Endothelial cell of umbilical vein (primary cell): ENCODE results near the gene ZIC5. TPM values are rescaled to one million over a fixed set of nuclear protein-coding genes. Genes with fewer than 3 reads are reported as not detected.

Experiments
- BruUV-seq: library from RNA; stranded (reverse); fragments of 400-500 nt; replicated peaks from 2 replicates; lab custom pipeline; 2021; lab: Mats Ljungman, UMichigan
- CTCF ChIA-PET: fragments of 300-600, 350-600 bp; sonication (Branson Sonifier 250); formaldehyde crosslinking; loops from one replicate; lab custom pipeline; 2021; ENCODE audit warnings: antibody characterized with exemption, inconsistent platforms; lab: Charles Lee
- POLR2A ChIA-PET: fragments of 300-600, 350-600 bp; sonication (Branson Sonifier 250); formaldehyde crosslinking; loops from one replicate; lab custom pipeline; 2021; ENCODE audit warnings: antibody characterized with exemption, inconsistent platforms; lab: Charles Lee
- DNase-seq: peaks from one replicate; pipeline ENCODE4 v3.0.0-alpha.2; 2011; ENCODE audit warnings: low read depth, low spot score
- FAIRE-seq: peaks from 2 replicates; lab custom pipeline; 2011; peaks lifted over from hg19 to GRCh38; lab: Jason Lieb, UNC
- H2AFZ ChIP-seq: 2 replicates; pipeline ENCODE4 v1.6.0; 2012; ENCODE audit warnings: low read depth, low read length, control low read depth, inconsistent platforms
- H3K27ac ChIP-seq: 2 replicates; pipeline ENCODE4 v1.5.1; 2011; ENCODE audit warnings: low read depth, mild to moderate bottlenecking, control low read depth, low read length, moderate library complexity; ENCODE audit not compliant: insufficient read depth
- H3K27me3 ChIP-seq, 2 experiments: 2 replicates each; pipeline versions ENCODE4 v1.6.0 to v1.6.1; 2011; ENCODE audit warnings: low read length in 2 of 2, mixed read lengths in 1 of 2; ENCODE audit not compliant: control insufficient read depth in 2 of 2, insufficient read depth in 2 of 2
- H3K36me3 ChIP-seq, 2 experiments: 2 replicates in 1 of 2; 3 replicates in 1 of 2; pipeline ENCODE4 v1.5.1; 2011; ENCODE audit warnings: low read length in 2 of 2, mild to moderate bottlenecking in 1 of 2, moderate library complexity in 1 of 2; ENCODE audit not compliant: control insufficient read depth in 2 of 2, insufficient read depth in 2 of 2; ENCODE audit errors: extremely low read depth in 1 of 2
- H3K4me1 ChIP-seq: 3 replicates; pipeline ENCODE4 v1.5.1; 2011; ENCODE audit warnings: mild to moderate bottlenecking, low read length; ENCODE audit not compliant: control insufficient read depth, insufficient read depth; ENCODE audit errors: extremely low read depth
- H3K4me2 ChIP-seq: 2 replicates; pipeline ENCODE4 v1.6.1; 2011; ENCODE audit warnings: low read length, control low read depth, mixed read lengths; ENCODE audit not compliant: insufficient read depth
- H3K4me3 ChIP-seq, 3 experiments: fragments of 200-600 bp in 1 of 3; sonication (generic), shearing (Covaris generic) in 1 of 3; replicated peaks in 1 of 3; 2 replicates each; pipeline ENCODE4 v1.5.1; 2011 to 2016; ENCODE audit warnings: control low read depth in 3 of 3, low read length in 3 of 3, mild to moderate bottlenecking in 2 of 3, inconsistent platforms in 1 of 3, low read depth in 1 of 3, moderate library complexity in 1 of 3; ENCODE audit not compliant: insufficient read depth in 1 of 3
- H3K79me2 ChIP-seq: 2 replicates; pipeline ENCODE4 v1.6.0; 2012; ENCODE audit warnings: low read length, inconsistent platforms; ENCODE audit not compliant: control insufficient read depth, insufficient read depth
- H3K9ac ChIP-seq: replicated peaks from 2 replicates; pipeline ENCODE3; 2011; ENCODE audit warnings: low read length, control low read depth; ENCODE audit not compliant: insufficient read depth; ENCODE audit errors: extremely low read depth
- H3K9me1 ChIP-seq: replicated peaks from 3 replicates; pipeline ENCODE4 v1.6.0; 2011; ENCODE audit warnings: mild to moderate bottlenecking, low read length; ENCODE audit not compliant: control insufficient read depth, insufficient read depth; ENCODE audit errors: extremely low read depth
- H3K9me3 ChIP-seq: replicated peaks from 2 replicates; pipeline ENCODE4 v1.5.1; 2012; ENCODE audit warnings: low read length, inconsistent platforms; ENCODE audit not compliant: control insufficient read depth, insufficient read depth
- H4K20me1 ChIP-seq: replicated peaks from 2 replicates; pipeline ENCODE3; 2011; ENCODE audit warnings: mild to moderate bottlenecking, low read length; ENCODE audit not compliant: control insufficient read depth, insufficient read depth; ENCODE audit errors: extremely low read depth
- CTCF ChIP-seq, 2 donors: IDR thresholded peaks; 1 replicate in 1 of 2; 2 replicates in 1 of 2; pipeline ENCODE4 v1.5.1; 2011; ENCODE audit warnings: low read length in 2 of 2, mild to moderate bottlenecking in 2 of 2, moderate library complexity in 2 of 2, control low read depth in 1 of 2, inconsistent platforms in 1 of 2, low read depth in 1 of 2; ENCODE audit not compliant: insufficient read depth in 1 of 2; ENCODE audit errors: extremely low read depth in 1 of 2
- EZH2 ChIP-seq: IDR thresholded peaks from 2 replicates; pipeline ENCODE4 v1.6.1; 2012; ENCODE audit warnings: borderline replicate concordance, low read depth, mild to moderate bottlenecking, moderate library complexity, low read length, inconsistent platforms; ENCODE audit not compliant: severe bottlenecking
- FOS ChIP-seq: IDR thresholded peaks from 2 replicates; pipeline ENCODE4 v1.6.1; 2011; ENCODE audit warnings: mild to moderate bottlenecking, low read length, moderate library complexity, borderline replicate concordance; ENCODE audit not compliant: insufficient read depth
- GATA2 ChIP-seq: IDR thresholded peaks from 2 replicates; pipeline ENCODE4 v1.7.0; 2011; ENCODE audit warnings: low read depth, mild to moderate bottlenecking, moderate library complexity, mixed read lengths, low read length; ENCODE audit not compliant: insufficient read length, insufficient read depth
- JUN ChIP-seq: IDR thresholded peaks from 2 replicates; pipeline ENCODE4 v1.6.1; 2011; ENCODE audit warnings: borderline replicate concordance, low read depth; ENCODE audit not compliant: insufficient read length, insufficient read depth
- MAX ChIP-seq: IDR thresholded peaks from 2 replicates; pipeline ENCODE4 v1.6.1; 2011; ENCODE audit not compliant: insufficient read depth, insufficient read length
- MYC ChIP-seq: IDR thresholded peaks from one replicate; pipeline ENCODE4 v1.6.1; 2011; ENCODE audit warnings: mild to moderate bottlenecking, low read depth, low read length
- POLR2A ChIP-seq: IDR thresholded peaks from 2 replicates; pipeline ENCODE4 v1.6.1; 2012; ENCODE audit warnings: low read depth, mild to moderate bottlenecking, control low read depth, low read length
- POLR2AphosphoS5 ChIP-seq: IDR thresholded peaks from 2 replicates; pipeline ENCODE4 v1.6.1; 2012; ENCODE audit warnings: low read depth, mild to moderate bottlenecking, control low read depth, low read length, moderate library complexity; ENCODE audit not compliant: insufficient read depth
- dilution Hi-C: fragments of 300-500 bp; cut with MboI; formaldehyde crosslinking; loops from one replicate; pipeline ENCODE4 v1.15.0; 2019; ENCODE audit warnings: low sequenced_read_pairs; ENCODE audit not compliant: extremely low pct_ligation_motif_present
- intact Hi-C: fragments of 100-400 bp; cut with micrococcal nuclease; formaldehyde crosslinking; loops from one replicate; pipeline ENCODE4 v1.10.0; 2022
- polyA plus RNA-seq, 4 experiments: library from polyadenylated mRNA; depleted of rRNA in 3 of 4; stranded (reverse) in 3 of 4; unstranded in 1 of 4; fragments of >200 nt; gene quantifications; 2 replicates each; pipeline versions ENCODE4 v1.2.1 to v1.2.3, GENCODE V29; 2011 to 2012; ENCODE audit warnings: missing spikeins in 1 of 4
- total RNA-seq: library from RNA; stranded (reverse); gene quantifications from 2 replicates; pipeline ENCODE4 v1.2.3, GENCODE V29; 2021

ZIC5 gene
- total and polyA plus RNA-seq, 2 donors (not counting 3 experiments of a cell fraction or from before 2014, with no cell fraction given) = not detected

DNA sequence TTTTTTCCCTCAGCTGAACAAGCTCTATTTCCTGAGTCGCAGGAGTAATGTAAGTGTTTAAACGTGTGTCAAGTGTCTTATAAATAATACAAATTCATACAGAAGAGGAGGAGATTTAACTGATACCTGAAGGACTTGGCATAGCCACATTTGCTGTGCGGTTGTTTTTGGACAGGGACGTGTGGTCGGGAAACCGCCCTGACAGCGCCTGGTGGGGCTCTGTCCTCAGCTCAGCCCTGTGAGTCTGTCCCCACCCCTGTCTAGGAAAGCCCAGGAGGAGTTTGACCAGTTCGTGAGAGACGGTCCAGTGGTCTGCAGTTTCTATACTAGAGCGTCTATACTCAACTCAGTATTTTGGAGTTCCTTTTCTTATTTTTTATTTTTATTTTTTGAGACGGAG, 26.7 kb upstream of the ZIC5 start:
- FAIRE-seq = no peak
- H3K27me3 ChIP-seq = peaks cover 53 to 65% of the 10 kb centered on the region in 2 experiments

More for the DNA sequence above, 26.7 kb upstream of the ZIC5 start:
- BruUV-seq = no TSS peak
- no peak overlapping the region for H3K9ac ChIP-seq
- H3K4me2 ChIP-seq = no peak overlapping the region
- TF ChIP-seq JUN (no peak), CTCF (IDR thresholded peaks at IDR 0.05; ENCODE audit: extremely low read depth in 1 of 2, insufficient read depth in 1 of 2, low read depth in 1 of 2, low read length in 2 of 2) (no peak), POLR2AphosphoS5 (no peak), EZH2 (no peak), MAX (no peak), GATA2 (no peak), FOS (no peak), MYC (no peak), POLR2A (no peak)
- ChIA-PET POLR2A (no interaction called here), CTCF (no interaction called here)
- dilution Hi-C loops = no loop called here
- no peaks in the 10 kb centered on the region for H3K9me1 ChIP-seq
- intact Hi-C loops = no loop called here
- H3K9me3 ChIP-seq = no peaks in the 10 kb centered on the region
- no peaks in the 10 kb centered on the region for H3K79me2 ChIP-seq
- no peaks in the 10 kb centered on the region for H3K4me1 ChIP-seq
- no peak overlapping the region for H3K4me3 ChIP-seq
- H2AFZ ChIP-seq = no peak overlapping the region
- H3K27ac ChIP-seq = no peak overlapping the region
- H4K20me1 ChIP-seq = no peaks in the 10 kb centered on the region
- no peaks in the 10 kb centered on the region for H3K36me3 ChIP-seq
- no peak for DNase-seq
